Loucy (cell line): ENCODE results near the gene SPEM1.

Experiments
- H2AFZ ChIP-seq: fragments of 200-600 bp; sonication (generic); 2 replicates; pipeline ENCODE4 v1.6.0; 2016; ENCODE audit warnings: antibody characterized with exemption, mild to moderate bottlenecking, low read length, moderate library complexity
- H3F3A ChIP-seq: fragments of 200-600 bp; 2 replicates; pipeline ENCODE4 v1.6.0; 2016; ENCODE audit warnings: antibody characterized with exemption, low read depth, mild to moderate bottlenecking
- H3K27me3 ChIP-seq: fragments of 200-600 bp; sonication (generic); 2 replicates; pipeline ENCODE4 v1.6.1; 2014; ENCODE audit warnings: low read length, mild to moderate bottlenecking; ENCODE audit not compliant: insufficient read depth, poor library complexity, severe bottlenecking
- H3K36me3 ChIP-seq: fragments of 200-600 bp; sonication (generic); 2 replicates; pipeline ENCODE4 v1.6.1; 2016; ENCODE audit warnings: low read length; ENCODE audit not compliant: insufficient read depth
- H3K4me1 ChIP-seq: fragments of 200-600 bp; sonication (generic); 2 replicates; pipeline ENCODE4 v1.5.1; 2014; ENCODE audit warnings: low read length, mild to moderate bottlenecking; ENCODE audit not compliant: insufficient read depth, poor library complexity, severe bottlenecking
- H3K4me2 ChIP-seq: fragments of 200-600 bp; sonication (generic); 2 replicates; pipeline ENCODE4 v1.6.0; 2014; ENCODE audit warnings: antibody characterized with exemption, low read length, low read depth, mild to moderate bottlenecking; ENCODE audit not compliant: poor library complexity, severe bottlenecking
- H3K4me3 ChIP-seq: fragments of 200-600 bp; sonication (generic); 2 replicates; pipeline ENCODE4 v1.5.1; 2014; ENCODE audit warnings: low read length, mild to moderate bottlenecking, mixed read lengths; ENCODE audit not compliant: poor library complexity, severe bottlenecking
- H3K79me2 ChIP-seq: fragments of 200-600 bp; sonication (generic); 2 replicates; pipeline ENCODE4 v1.6.1; 2014; ENCODE audit warnings: low read length; ENCODE audit not compliant: insufficient read depth
- H3K9ac ChIP-seq: fragments of 200-600 bp; sonication (generic); 2 replicates; pipeline ENCODE4 v1.6.0; 2014; ENCODE audit warnings: mild to moderate bottlenecking, low read depth, low read length, moderate library complexity; ENCODE audit not compliant: poor library complexity, severe bottlenecking
- H3K9me2 ChIP-seq: fragments of 200-600 bp; sonication (generic); replicated peaks from 2 replicates; pipeline ENCODE4 v1.6.1; 2016; ENCODE audit warnings: low read depth, low read length, mixed read lengths
- H3K9me3 ChIP-seq: fragments of 200-600 bp; sonication (generic); 2 replicates; pipeline ENCODE4 v1.6.1; 2014; ENCODE audit warnings: mild to moderate bottlenecking, antibody characterized with exemption, low read length, low read depth; ENCODE audit not compliant: insufficient read depth
- H4K20me1 ChIP-seq: fragments of 200-600 bp; sonication (generic); 2 replicates; pipeline ENCODE4 v1.6.0; 2014; ENCODE audit warnings: antibody characterized with exemption, low read length, mild to moderate bottlenecking; ENCODE audit not compliant: insufficient read depth, poor library complexity, severe bottlenecking
- EZH2phosphoT487 ChIP-seq: fragments of 200-600 bp; IDR thresholded peaks from 2 replicates; pipeline ENCODE4 v1.6.1; 2018; ENCODE audit warnings: antibody characterized with exemption, mild to moderate bottlenecking, moderate library complexity, borderline replicate concordance
- TF ChIP-seq, protein P1 (sequence below): fragments of 200-600 bp; sonication (generic); conservative IDR thresholded peaks from 2 replicates; pipeline ENCODE4 v1.5.1; 2014; ENCODE audit warnings: mild to moderate bottlenecking, antibody characterized with exemption, low read length

The SPEM1 gene

DNA sequence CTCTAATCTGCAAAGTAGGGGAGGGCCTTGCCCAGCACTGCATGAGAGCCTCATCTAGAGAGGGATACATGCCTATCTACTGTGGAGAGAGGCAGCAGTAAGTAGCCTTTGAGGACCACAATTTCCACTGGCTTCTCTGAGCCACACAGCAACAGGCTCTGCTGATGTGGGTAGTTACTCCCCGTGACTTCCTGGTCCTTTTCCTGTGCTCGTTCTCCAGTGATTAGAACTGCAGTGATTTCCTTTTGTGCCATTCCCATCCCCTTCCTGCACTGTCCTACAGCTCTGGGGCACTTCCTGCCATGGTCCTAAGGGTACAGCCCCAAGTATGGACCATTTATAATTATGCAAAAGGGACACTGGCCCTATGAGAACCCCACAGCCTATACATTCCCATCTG lies 28.8 kb upstream of the SPEM1 start:
- no peaks in the 10 kb centered on the region for H3K36me3 ChIP-seq
- no peak overlapping the region for H3K4me2 ChIP-seq
- no peak overlapping the region for H3K4me3 ChIP-seq

DNA sequence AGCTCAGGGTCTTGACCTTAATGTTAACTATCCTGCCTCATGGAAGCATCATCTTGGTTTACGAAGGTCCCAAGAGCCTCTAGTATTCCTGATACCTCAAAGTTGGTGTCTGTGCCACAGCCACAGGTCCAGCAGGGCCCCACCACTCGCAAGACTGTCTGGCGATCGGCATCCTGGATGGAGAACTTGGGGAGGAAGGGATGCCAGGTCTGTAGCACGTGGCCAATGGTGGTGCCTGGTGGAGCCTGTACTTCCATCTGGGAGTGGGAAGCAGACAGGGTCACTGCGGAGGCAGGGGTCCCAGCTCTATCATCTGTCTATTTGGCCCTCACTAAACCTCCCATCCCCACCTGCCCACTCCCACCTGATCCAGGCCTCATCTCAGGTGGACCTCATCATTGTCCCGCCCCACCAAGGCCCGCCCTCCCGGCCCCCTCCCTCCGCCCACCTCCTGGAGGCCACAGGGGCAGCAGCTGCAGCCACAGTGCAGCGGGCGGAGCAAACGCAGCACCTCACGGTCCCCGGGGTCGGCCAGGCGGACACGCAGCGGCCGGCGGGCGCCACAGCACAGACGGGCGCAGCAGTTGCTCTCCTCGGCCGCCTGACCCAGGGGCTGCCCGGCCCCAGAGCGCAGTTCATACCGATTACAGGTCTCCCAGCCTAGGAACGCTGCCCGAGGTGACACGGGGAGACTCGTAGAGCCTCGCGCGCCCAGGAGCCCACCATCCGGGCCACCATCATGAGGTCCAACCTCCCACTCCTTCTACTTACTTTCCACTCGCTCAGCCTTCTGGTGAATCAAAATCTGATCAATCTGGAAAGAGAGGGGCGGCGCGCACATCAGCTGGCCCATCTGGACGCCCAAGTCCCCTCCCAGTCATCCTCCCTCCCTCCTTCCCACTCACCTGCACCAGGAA lies 27.2 kb upstream of the SPEM1 start:
- H3K9ac ChIP-seq = no peak overlapping the region
- no peaks in the 10 kb centered on the region for H3K27me3 ChIP-seq
- H3K4me3 ChIP-seq = peak overlapping the region; percentile 74

More for the DNA sequence above, 28.8 kb upstream of the SPEM1 start:
- TF ChIP-seq EZH2phosphoT487 = no peak
- TF ChIP-seq, protein P1, sequence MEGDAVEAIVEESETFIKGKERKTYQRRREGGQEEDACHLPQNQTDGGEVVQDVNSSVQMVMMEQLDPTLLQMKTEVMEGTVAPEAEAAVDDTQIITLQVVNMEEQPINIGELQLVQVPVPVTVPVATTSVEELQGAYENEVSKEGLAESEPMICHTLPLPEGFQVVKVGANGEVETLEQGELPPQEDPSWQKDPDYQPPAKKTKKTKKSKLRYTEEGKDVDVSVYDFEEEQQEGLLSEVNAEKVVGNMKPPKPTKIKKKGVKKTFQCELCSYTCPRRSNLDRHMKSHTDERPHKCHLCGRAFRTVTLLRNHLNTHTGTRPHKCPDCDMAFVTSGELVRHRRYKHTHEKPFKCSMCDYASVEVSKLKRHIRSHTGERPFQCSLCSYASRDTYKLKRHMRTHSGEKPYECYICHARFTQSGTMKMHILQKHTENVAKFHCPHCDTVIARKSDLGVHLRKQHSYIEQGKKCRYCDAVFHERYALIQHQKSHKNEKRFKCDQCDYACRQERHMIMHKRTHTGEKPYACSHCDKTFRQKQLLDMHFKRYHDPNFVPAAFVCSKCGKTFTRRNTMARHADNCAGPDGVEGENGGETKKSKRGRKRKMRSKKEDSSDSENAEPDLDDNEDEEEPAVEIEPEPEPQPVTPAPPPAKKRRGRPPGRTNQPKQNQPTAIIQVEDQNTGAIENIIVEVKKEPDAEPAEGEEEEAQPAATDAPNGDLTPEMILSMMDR = no peak
- H3F3A ChIP-seq = no peaks in the 10 kb centered on the region
- H3K9me2 ChIP-seq = no peaks in the 10 kb centered on the region
- no peaks in the 10 kb centered on the region for H4K20me1 ChIP-seq
- H3K9ac ChIP-seq = no peak overlapping the region
- no peaks in the 10 kb centered on the region for H3K9me3 ChIP-seq
- no peaks in the 10 kb centered on the region for H3K79me2 ChIP-seq
- peaks cover 14% of the 10 kb centered on the region for H3K4me1 ChIP-seq
- no peaks in the 10 kb centered on the region for H3K27me3 ChIP-seq
- H2AFZ ChIP-seq = no peak overlapping the region

DNA sequence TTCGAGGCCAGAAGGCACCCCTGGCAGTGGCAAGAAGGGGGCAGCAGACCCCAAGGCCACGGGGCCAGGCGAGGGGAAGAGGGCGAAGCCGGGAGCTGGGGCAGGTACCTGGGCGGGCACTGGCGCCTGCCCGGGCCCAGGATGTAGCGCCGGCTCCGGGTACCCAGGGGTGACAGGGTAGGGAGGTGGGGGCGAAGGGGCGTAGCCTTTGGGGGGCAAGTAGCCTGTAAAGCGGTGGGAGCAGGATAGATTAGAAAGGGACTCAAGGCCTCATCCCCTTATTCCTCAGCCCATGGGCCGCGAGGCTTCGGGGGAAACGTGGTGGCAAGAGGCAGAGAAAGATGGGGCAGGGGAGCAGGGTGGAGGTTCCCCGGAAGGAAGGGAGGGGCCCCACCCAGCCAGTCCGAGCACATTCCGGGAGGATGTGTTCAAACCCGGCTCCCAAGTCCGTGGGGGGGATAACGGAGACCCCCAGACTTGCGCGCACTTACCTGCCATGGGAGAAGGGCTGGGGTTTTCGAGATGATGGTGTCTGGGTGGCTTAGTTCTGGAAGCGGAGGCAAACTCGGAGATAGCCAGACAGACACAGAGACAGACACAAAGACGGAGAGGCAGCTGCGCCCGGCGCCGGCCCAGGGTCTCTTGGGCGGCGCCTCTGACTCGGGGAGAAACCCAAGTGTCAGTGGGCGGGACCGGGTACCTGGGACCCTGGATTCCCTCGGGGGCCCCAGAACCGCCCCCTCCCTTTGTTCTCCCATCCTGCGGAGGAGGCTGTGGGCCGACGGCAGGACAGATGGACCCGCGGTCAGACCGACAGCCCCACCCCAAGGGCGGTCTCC lies 26.3 kb upstream of the SPEM1 start:
- Histone ChIP-seq H3K9ac (peak overlapping the region; percentile 71), H3K9me3 (no peaks in the 10 kb centered on the region), H3F3A (no peaks in the 10 kb centered on the region), H3K36me3 (no peaks in the 10 kb centered on the region), H3K4me1 (peaks cover 14% of the 10 kb centered on the region), H3K4me2 (peak overlapping the region; percentile 90), H2AFZ (peak overlapping the region; percentile 74), H3K4me3 (peak overlapping the region; percentile 74), H3K79me2 (no peaks in the 10 kb centered on the region), H4K20me1 (no peaks in the 10 kb centered on the region), H3K9me2 (no peaks in the 10 kb centered on the region), H3K27me3 (no peaks in the 10 kb centered on the region)
- TF ChIP-seq, protein P1 = peak; percentile 33
- no peak for TF ChIP-seq EZH2phosphoT487

More for the DNA sequence above, 27.2 kb upstream of the SPEM1 start:
- no peak overlapping the region for H2AFZ ChIP-seq
- no peaks in the 10 kb centered on the region for H4K20me1 ChIP-seq
- TF ChIP-seq, protein P1 = no peak
- no peak for TF ChIP-seq EZH2phosphoT487
- H3K9me3 ChIP-seq = no peaks in the 10 kb centered on the region
- H3K9me2 ChIP-seq = no peaks in the 10 kb centered on the region
- H3F3A ChIP-seq = no peaks in the 10 kb centered on the region
- H3K79me2 ChIP-seq = no peaks in the 10 kb centered on the region
- peak overlapping the region; percentile 90 for H3K4me2 ChIP-seq
- no peaks in the 10 kb centered on the region for H3K36me3 ChIP-seq
- H3K4me1 ChIP-seq = peaks cover 14% of the 10 kb centered on the region
